GM10266 (cell line): ENCODE measurements around the gene LENG8.
"Not testable (repeated sequence)": the region's sequence is repeated elsewhere in the genome, so short reads cannot be mapped to it uniquely, and the experiment has no call there.

Experiments
- DNase-seq: peaks from one replicate; pipeline ENCODE4 v3.0.0; 2012; ENCODE audit errors: extremely low spot score
- CTCF ChIP-seq: IDR thresholded peaks from 2 replicates; pipeline ENCODE4 v1.5.1; 2012; ENCODE audit warnings: mild to moderate bottlenecking, low read depth; ENCODE audit not compliant: control insufficient read depth, insufficient read depth; ENCODE audit errors: missing control alignments

Gene LENG8

GRCh38 chr19:54507824-54508223 is 58.8 kb downstream of the LENG8 start:
- no peak for DNase-seq
- TF ChIP-seq CTCF = no peak

GRCh38 chr19:54508487-54508886 is 59.5 kb downstream of the LENG8 start:
- DNase-seq = not testable (repeated sequence)

GRCh38 chr19:54509200-54509940 is 60.4 kb downstream of the LENG8 start:
- DNase-seq = not testable (repeated sequence)
